ENCODE results near the gene MRPL4.
"Not testable (repeated sequence)": the region's sequence is repeated elsewhere in the genome, so short reads cannot be mapped to it uniquely, and the experiment has no call there.

Gene MRPL4

DNA sequence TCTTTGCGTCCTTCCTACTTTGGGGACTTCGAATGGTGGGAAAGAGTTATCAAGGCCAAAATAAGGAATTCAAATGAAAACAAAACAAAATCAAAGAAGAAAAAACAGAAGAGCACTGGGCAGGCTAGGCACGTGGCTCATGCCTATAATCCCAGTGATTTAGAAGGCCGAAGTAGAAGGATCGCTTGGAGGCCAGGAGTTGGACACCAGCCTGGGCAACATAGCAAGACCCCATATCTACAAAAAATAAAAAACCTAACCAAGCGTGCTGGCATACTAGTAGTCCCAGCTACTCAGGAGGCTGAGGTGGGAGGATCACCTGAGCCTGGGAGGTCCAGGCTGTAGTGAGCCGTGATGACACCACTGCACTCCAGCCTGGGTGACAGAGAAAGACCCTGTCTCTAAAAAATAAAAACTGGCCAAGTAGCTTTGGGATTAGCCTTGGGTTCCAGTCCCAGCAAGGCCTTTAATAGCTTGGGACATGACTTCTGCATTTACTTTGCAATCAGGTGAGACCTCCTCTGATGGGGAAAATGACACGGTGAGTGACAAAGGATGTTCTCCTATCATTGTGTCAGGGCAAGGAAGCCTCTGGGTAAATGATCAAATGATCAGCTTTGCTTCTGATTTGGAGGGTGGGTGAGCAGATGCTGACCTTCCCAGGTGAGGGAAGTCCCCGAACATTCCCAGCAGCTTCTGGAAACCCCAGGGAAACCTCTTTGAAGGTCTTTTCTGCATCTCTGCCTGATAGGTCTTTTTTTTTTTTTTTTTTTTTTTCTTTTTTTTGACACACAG lies 26.0 kb downstream of the MRPL4 start:
- Histone ChIP-seq H3K9ac (ENCODE audit: insufficient read length) (no peak overlapping the region), H3K36me3 (ENCODE audit: insufficient read depth, low read length) (no peaks in the 10 kb centered on the region), H3K4me3 (no peak overlapping the region), H3K27ac (no peak overlapping the region), H3K9me3 (ENCODE audit: low read depth, low read length) (no peaks in the 10 kb centered on the region)
- TF ChIP-seq EZH2 (IDR thresholded peaks at IDR 0.05) (no peak), POLR2AphosphoS5 (IDR thresholded peaks at IDR 0.05; ENCODE audit: borderline replicate concordance, low read depth, low read length) (no peak), FOXP2 (optimal IDR thresholded peaks at IDR 0.05; ENCODE audit: control extremely low read depth, extremely low read length, insufficient read depth) (no peak)
- no peak for DNase-seq (ENCODE audit: low read depth, low spot score)

DNA sequence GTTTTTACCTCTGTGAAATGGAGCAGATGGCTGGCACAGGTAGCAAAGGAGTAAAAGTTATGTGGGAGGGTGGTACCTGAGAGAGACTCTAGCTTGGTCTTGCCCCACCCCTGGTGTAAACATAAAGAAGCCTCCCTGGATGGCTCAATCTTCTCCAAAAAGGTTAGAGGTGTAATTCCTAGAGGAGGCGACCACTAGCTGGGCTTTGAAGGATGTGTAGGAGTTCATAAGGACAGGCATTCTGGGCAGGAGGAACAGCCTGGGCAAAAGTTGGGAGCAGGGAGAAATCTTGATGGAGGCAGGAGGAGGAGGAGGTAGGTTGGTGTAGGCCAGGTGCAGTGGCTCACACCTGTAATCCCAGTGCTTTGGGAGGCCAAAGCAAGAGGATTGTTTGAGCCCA lies 26.9 kb downstream of the MRPL4 start:
- TF ChIP-seq FOXP2 (optimal IDR thresholded peaks at IDR 0.05; ENCODE audit: control extremely low read depth, extremely low read length, insufficient read depth) (no peak), EZH2 (IDR thresholded peaks at IDR 0.05) (no peak), POLR2AphosphoS5 (IDR thresholded peaks at IDR 0.05; ENCODE audit: borderline replicate concordance, low read depth, low read length) (no peak)
- H3K4me3 ChIP-seq, result no peak overlapping the region
- H3K27ac ChIP-seq, result no peak overlapping the region
- H3K36me3 ChIP-seq (ENCODE audit: insufficient read depth, low read length), result no peaks in the 10 kb centered on the region
- H3K9ac ChIP-seq (ENCODE audit: insufficient read length), result no peak overlapping the region
- DNase-seq (ENCODE audit: low read depth, low spot score), result no peak
- no peaks in the 10 kb centered on the region for H3K9me3 ChIP-seq (ENCODE audit: low read depth, low read length)

DNA sequence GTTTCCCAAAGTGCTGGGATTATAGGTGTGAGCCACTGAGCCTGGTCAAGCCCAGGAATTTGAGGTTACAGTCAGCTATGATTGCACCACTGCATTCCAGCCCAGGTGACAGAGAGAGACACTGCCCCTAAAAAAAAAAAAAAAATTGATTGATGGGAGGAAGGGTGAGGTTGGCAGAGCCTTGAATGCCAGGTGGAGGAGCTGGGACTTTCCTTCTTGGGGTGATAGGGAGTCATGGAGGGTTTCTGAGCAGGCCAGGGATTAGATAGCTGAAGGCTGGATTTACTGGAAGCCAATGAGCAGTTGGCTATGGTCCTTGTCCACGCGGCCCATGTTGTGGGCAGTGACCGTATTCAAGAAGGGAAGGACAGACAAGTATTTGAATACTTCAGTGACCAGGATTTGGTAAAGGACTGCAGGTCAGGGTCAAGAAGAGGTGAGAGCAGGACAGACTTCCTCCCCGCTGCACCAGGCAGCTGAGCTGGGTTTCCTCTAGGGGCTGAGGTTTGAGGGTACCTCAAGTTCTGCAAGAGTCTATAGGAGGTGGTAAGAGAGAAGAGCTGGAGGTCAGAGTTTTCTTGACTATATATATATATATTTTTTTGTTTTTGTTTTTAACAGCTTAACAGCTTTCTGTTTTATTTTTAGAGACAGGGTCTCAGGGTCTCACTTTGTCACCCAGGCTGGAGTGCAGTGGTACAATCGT lies 27.9 kb downstream of the MRPL4 start:
- Histone ChIP-seq H3K4me3 (no peak overlapping the region), H3K9me3 (ENCODE audit: low read depth, low read length) (no peaks in the 10 kb centered on the region), H3K36me3 (ENCODE audit: insufficient read depth, low read length) (no peaks in the 10 kb centered on the region), H3K9ac (ENCODE audit: insufficient read length) (no peak overlapping the region), H3K27ac (no peak overlapping the region)
- TF ChIP-seq FOXP2 (optimal IDR thresholded peaks at IDR 0.05; ENCODE audit: control extremely low read depth, extremely low read length, insufficient read depth) (no peak), POLR2AphosphoS5 (IDR thresholded peaks at IDR 0.05; ENCODE audit: borderline replicate concordance, low read depth, low read length) (no peak), EZH2 (IDR thresholded peaks at IDR 0.05) (no peak)
- DNase-seq (ENCODE audit: low read depth, low spot score), result no peak

DNA sequence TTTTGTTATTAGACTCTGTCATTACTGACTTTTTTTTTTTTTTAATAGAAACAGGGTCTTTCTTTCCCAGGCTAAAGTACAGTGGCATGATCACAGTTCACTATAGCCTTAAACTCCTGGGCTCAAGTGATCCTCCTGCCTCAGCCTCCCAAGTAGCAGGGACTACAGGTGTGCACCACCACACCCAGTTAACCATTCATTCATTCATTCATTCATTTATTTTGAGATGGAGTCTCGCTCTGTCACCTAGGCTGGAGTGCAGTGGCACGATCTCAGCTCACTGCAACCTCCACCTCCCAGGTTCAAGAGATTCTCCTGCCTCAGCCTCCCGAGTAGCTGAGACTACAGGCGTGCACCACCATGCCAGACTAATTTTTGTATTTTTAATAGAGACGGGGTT lies 30.0 kb downstream of the MRPL4 start:
- H3K9ac ChIP-seq (ENCODE audit: insufficient read length); H3K9me3 ChIP-seq (ENCODE audit: low read depth, low read length); H3K36me3 ChIP-seq (ENCODE audit: insufficient read depth, low read length); H3K4me3 ChIP-seq; DNase-seq (ENCODE audit: low read depth, low spot score); H3K27ac ChIP-seq: not testable (repeated sequence)

DNA sequence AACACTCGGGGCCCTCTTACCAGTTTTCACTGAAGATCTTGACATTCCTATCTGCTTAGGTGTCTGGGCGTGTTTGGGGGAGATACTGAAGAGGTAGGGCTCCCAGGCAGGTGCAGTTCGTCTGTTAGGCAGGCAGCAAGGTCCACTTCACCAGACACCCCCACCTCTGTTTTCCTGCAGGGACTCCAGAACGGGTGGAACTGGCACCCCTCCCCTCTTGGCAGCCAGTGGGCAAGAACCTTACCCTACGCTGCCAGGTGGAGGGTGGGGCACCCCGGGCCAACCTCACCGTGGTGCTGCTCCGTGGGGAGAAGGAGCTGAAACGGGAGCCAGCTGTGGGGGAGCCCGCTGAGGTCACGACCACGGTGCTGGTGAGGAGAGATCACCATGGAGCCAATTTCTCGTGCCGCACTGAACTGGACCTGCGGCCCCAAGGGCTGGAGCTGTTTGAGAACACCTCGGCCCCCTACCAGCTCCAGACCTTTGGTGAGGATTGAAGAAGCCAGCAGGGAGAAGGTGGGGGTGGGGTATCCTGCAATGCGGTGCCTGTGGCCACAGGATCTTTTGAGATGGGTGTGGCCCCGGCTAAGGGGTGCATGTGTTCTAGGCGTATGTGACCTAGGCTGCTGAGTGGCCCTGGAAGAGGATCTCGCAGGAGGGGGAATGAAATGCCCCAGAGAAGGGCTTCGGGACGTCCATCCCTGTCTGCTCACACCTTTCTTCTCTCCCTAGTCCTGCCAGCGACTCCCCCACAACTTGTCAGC lies 31.5 kb downstream of the MRPL4 start:
- no peak for DNase-seq (ENCODE audit: low read depth, low spot score)
- Histone ChIP-seq H3K36me3 (ENCODE audit: insufficient read depth, low read length) (no peaks in the 10 kb centered on the region), H3K4me3 (no peak overlapping the region), H3K9me3 (ENCODE audit: low read depth, low read length) (no peaks in the 10 kb centered on the region), H3K27ac (no peak overlapping the region), H3K9ac (ENCODE audit: insufficient read length) (no peak overlapping the region)
- TF ChIP-seq EZH2 (IDR thresholded peaks at IDR 0.05) (no peak), POLR2AphosphoS5 (IDR thresholded peaks at IDR 0.05; ENCODE audit: borderline replicate concordance, low read depth, low read length) (no peak), FOXP2 (optimal IDR thresholded peaks at IDR 0.05; ENCODE audit: control extremely low read depth, extremely low read length, insufficient read depth) (no peak)

DNA sequence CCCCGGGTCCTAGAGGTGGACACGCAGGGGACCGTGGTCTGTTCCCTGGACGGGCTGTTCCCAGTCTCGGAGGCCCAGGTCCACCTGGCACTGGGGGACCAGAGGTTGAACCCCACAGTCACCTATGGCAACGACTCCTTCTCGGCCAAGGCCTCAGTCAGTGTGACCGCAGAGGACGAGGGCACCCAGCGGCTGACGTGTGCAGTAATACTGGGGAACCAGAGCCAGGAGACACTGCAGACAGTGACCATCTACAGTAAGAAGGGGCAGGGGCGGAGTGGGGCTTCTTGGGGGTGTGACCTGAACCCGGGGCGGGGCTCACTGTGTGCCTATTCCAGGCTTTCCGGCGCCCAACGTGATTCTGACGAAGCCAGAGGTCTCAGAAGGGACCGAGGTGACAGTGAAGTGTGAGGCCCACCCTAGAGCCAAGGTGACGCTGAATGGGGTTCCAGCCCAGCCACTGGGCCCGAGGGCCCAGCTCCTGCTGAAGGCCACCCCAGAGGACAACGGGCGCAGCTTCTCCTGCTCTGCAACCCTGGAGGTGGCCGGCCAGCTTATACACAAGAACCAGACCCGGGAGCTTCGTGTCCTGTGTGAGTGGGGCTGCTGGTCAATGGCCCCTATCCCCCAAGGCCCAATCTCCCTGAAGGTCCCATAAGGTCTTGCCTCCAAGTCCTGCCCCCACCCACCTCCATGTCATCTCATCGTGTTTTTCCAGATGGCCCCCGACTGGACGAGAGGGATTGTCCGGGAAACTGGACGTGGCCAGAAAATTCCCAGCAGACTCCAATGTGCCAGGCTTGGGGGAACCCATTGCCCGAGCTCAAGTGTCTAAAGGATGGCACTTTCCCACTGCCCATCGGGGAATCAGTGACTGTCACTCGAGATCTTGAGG lies 32.3 kb downstream of the MRPL4 start:
- Histone ChIP-seq H3K4me3 (no peak overlapping the region), H3K27ac (no peak overlapping the region), H3K9me3 (ENCODE audit: low read depth, low read length) (no peaks in the 10 kb centered on the region)

DNA sequence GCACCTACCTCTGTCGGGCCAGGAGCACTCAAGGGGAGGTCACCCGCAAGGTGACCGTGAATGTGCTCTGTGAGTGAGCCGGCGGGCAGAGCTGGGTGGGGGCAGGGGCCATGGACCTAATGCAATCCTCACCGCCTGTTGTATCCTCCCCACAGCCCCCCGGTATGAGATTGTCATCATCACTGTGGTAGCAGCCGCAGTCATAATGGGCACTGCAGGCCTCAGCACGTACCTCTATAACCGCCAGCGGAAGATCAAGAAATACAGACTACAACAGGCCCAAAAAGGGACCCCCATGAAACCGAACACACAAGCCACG lies 32.9 kb downstream of the MRPL4 start:
- H3K27ac ChIP-seq, result no peak overlapping the region
- no peak overlapping the region for H3K4me3 ChIP-seq
- no peak for DNase-seq (ENCODE audit: low read depth, low spot score)
- no peaks in the 10 kb centered on the region for H3K9me3 ChIP-seq (ENCODE audit: low read depth, low read length)
- no peak for TF ChIP-seq POLR2AphosphoS5 (IDR thresholded peaks at IDR 0.05; ENCODE audit: borderline replicate concordance, low read depth, low read length)
- no peak for TF ChIP-seq FOXP2 (optimal IDR thresholded peaks at IDR 0.05; ENCODE audit: control extremely low read depth, extremely low read length, insufficient read depth)
- TF ChIP-seq EZH2 (IDR thresholded peaks at IDR 0.05), result no peak
- H3K9ac ChIP-seq (ENCODE audit: insufficient read length), result no peak overlapping the region
- no peaks in the 10 kb centered on the region for H3K36me3 ChIP-seq (ENCODE audit: insufficient read depth, low read length)

More for the DNA sequence above, 32.3 kb downstream of the MRPL4 start:
- no peak overlapping the region for H3K9ac ChIP-seq (ENCODE audit: insufficient read length)
- H3K36me3 ChIP-seq (ENCODE audit: insufficient read depth, low read length), result no peaks in the 10 kb centered on the region
- DNase-seq (ENCODE audit: low read depth, low spot score), result no peak
- TF ChIP-seq FOXP2 (optimal IDR thresholded peaks at IDR 0.05; ENCODE audit: control extremely low read depth, extremely low read length, insufficient read depth) (no peak), POLR2AphosphoS5 (IDR thresholded peaks at IDR 0.05; ENCODE audit: borderline replicate concordance, low read depth, low read length) (no peak), EZH2 (IDR thresholded peaks at IDR 0.05) (no peak)

DNA sequence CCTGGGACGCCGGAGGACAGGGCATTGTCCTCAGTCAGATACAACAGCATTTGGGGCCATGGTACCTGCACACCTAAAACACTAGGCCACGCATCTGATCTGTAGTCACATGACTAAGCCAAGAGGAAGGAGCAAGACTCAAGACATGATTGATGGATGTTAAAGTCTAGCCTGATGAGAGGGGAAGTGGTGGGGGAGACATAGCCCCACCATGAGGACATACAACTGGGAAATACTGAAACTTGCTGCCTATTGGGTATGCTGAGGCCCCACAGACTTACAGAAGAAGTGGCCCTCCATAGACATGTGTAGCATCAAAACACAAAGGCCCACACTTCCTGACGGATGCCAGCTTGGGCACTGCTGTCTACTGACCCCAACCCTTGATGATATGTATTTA lies 33.4 kb downstream of the MRPL4 start:
- no peak for DNase-seq (ENCODE audit: low read depth, low spot score)
- Histone ChIP-seq H3K36me3 (ENCODE audit: insufficient read depth, low read length) (no peaks in the 10 kb centered on the region), H3K9ac (ENCODE audit: insufficient read length) (no peak overlapping the region), H3K27ac (no peak overlapping the region), H3K4me3 (no peak overlapping the region), H3K9me3 (ENCODE audit: low read depth, low read length) (no peaks in the 10 kb centered on the region)
- TF ChIP-seq FOXP2 (optimal IDR thresholded peaks at IDR 0.05; ENCODE audit: control extremely low read depth, extremely low read length, insufficient read depth) (no peak), POLR2AphosphoS5 (IDR thresholded peaks at IDR 0.05; ENCODE audit: borderline replicate concordance, low read depth, low read length) (no peak), EZH2 (IDR thresholded peaks at IDR 0.05) (no peak)
